Measurements from ENCODE around the gene TMEM183A.

- TF ChIP-seq POLR2AphosphoS5 (IDR thresholded peaks at IDR 0.05) (no peak), CTCF (IDR thresholded peaks at IDR 0.05) (no peak)
These were observed 52.9 kb downstream of the TMEM183A start for GRCh38 chr1:203060115-203060514.

Measured in prostate gland (tissue), 2 donors.